GM12878 (cell line): ENCODE measurements around the gene ADD2. TPM values are rescaled to one million over a fixed set of nuclear protein-coding genes. Genes with fewer than 3 reads are reported as not detected.

Experiments
- ATAC-seq: fragments of 200-7000 bp; cut with Tn5 transposase; 3 replicates; pipeline ENCODE4 v1.9.1; 2020; ENCODE audit warnings: mild to moderate bottlenecking, moderate library complexity
- BruUV-seq: library from RNA; stranded (reverse); fragments of 400-500 nt; replicated peaks from 2 replicates; lab custom pipeline; 2021; lab: Mats Ljungman, UMichigan
- CTCF ChIA-PET: fragments of 300-600 bp; sonication (Branson Sonifier 250); formaldehyde crosslinking; extraction: SDS; loops from one replicate; lab custom pipeline; 2021; ENCODE audit warnings: inconsistent platforms; lab: Yijun Ruan, JAX
- POLR2A ChIA-PET: fragments of 350-600 bp; formaldehyde crosslinking; extraction: SDS; loops from one replicate; lab custom pipeline; 2021; ENCODE audit warnings: inconsistent platforms; lab: Charles Lee
- RAD21 ChIA-PET: fragments of 300-600 bp; sonication (Branson Sonifier 250); formaldehyde crosslinking; loops from one replicate; lab custom pipeline; 2023; ENCODE audit warnings: antibody characterized with exemption; ENCODE audit not compliant: unreplicated experiment; lab: Charles Lee
- SMC1A ChIA-PET: fragments of 300-600 bp; sonication (Branson Sonifier 250); formaldehyde crosslinking; loops from one replicate; lab custom pipeline; 2023; ENCODE audit not compliant: unreplicated experiment, uncharacterized antibody; lab: Charles Lee
- DNase-seq: peaks from one replicate; pipeline ENCODE4 v3.0.0-alpha.2; 2011; ENCODE audit warnings: low read depth, low spot score
- FAIRE-seq: peaks from 3 replicates; lab custom pipeline; 2011; peaks lifted over from hg19 to GRCh38; lab: Jason Lieb, UNC
- H2AFZ ChIP-seq: 2 replicates; pipeline ENCODE4 v1.6.0; 2011; ENCODE audit warnings: low read depth, low read length, control low read depth; ENCODE audit not compliant: control insufficient read depth
- H3K27ac ChIP-seq: 2 replicates; pipeline ENCODE4 v1.5.1; 2011; ENCODE audit warnings: control low read depth; ENCODE audit not compliant: control insufficient read depth, insufficient read depth
- H3K27me3 ChIP-seq, 2 experiments: replicated peaks in 1 of 2; 2 replicates each; pipeline versions ENCODE4 v1.6.0 to v1.6.1; 2011; ENCODE audit warnings: low read length in 1 of 2; ENCODE audit not compliant: control insufficient read depth in 2 of 2, insufficient read depth in 2 of 2
- H3K36me3 ChIP-seq, 2 experiments: 2 replicates each; pipeline ENCODE4 v1.5.1; 2011; ENCODE audit warnings: low read length in 1 of 2; ENCODE audit not compliant: control insufficient read depth in 2 of 2, insufficient read depth in 2 of 2
- H3K4me1 ChIP-seq: 2 replicates; pipeline ENCODE4 v1.6.1; 2011; ENCODE audit warnings: mild to moderate bottlenecking, low read length, moderate library complexity, mixed read lengths; ENCODE audit not compliant: control insufficient read depth, insufficient read depth
- H3K4me2 ChIP-seq: 2 replicates; pipeline ENCODE4 v1.6.0; 2011; ENCODE audit warnings: control low read depth; ENCODE audit not compliant: control insufficient read depth, insufficient read depth
- H3K4me3 ChIP-seq: fragments of 200-600 bp; sonication (generic); 2 replicates; pipeline ENCODE4 v1.5.1; 2016
- H3K79me2 ChIP-seq: 2 replicates; pipeline ENCODE4 v1.6.0; 2011; ENCODE audit warnings: low read length; ENCODE audit not compliant: control insufficient read depth, insufficient read depth
- H3K9ac ChIP-seq: 2 replicates; pipeline ENCODE4 v1.8.0; 2011; ENCODE audit warnings: low read length, control low read depth, mixed read lengths; ENCODE audit not compliant: control insufficient read depth, insufficient read depth
- H3K9me3 ChIP-seq: replicated peaks from 3 replicates; pipeline ENCODE4 v1.5.1; 2011; ENCODE audit warnings: mild to moderate bottlenecking, low read length; ENCODE audit not compliant: control insufficient read depth, insufficient read depth
- H4K20me1 ChIP-seq: 2 replicates; pipeline ENCODE4 v1.6.0; 2011; ENCODE audit not compliant: control insufficient read depth, insufficient read depth
- ATF7 ChIP-seq: fragments of 450-650 bp; IDR thresholded peaks from 2 replicates; pipeline ENCODE4 v1.6.1; 2016; ENCODE audit warnings: low read depth, mild to moderate bottlenecking
- BRCA1 ChIP-seq: IDR thresholded peaks from 2 replicates; pipeline ENCODE4 v1.6.1; 2011; ENCODE audit warnings: low read depth, low read length, improper control_type of control experiment
- EP300 ChIP-seq, 2 experiments: fragments of 150-350 bp in 1 of 2; IDR thresholded peaks; 2 replicates each; pipeline ENCODE4 v1.6.1; 2011 to 2012; ENCODE audit warnings: low read depth in 2 of 2, low read length in 2 of 2, borderline replicate concordance in 1 of 2, improper control_type of control experiment in 1 of 2, inconsistent platforms in 1 of 2; ENCODE audit not compliant: control insufficient read depth in 1 of 2
- FOS ChIP-seq: IDR thresholded peaks from 3 replicates; pipeline ENCODE4 v1.6.1; 2011; ENCODE audit warnings: borderline replicate concordance; ENCODE audit not compliant: insufficient read length; ENCODE audit errors: extremely low read depth
- JUND ChIP-seq: IDR thresholded peaks from 2 replicates; pipeline ENCODE4 v1.6.1; 2012; ENCODE audit warnings: low read depth, mild to moderate bottlenecking, low read length, improper control_type of control experiment, moderate library complexity
- KDM1A ChIP-seq: fragments of 200-600 bp; sonication (generic); IDR thresholded peaks from 2 replicates; pipeline ENCODE4 v1.6.1; 2016; ENCODE audit warnings: borderline replicate concordance
- MYB ChIP-seq: fragments of 150-350 bp; IDR thresholded peaks from 2 replicates; pipeline ENCODE4 v1.6.1; 2014; ENCODE audit warnings: mild to moderate bottlenecking, low read depth, low read length, borderline replicate concordance
- NFYA ChIP-seq: IDR thresholded peaks from 2 replicates; pipeline ENCODE4 v1.6.1; 2011; ENCODE audit warnings: low read depth, mild to moderate bottlenecking, low read length, improper control_type of control experiment, borderline replicate concordance
- POU2F2 ChIP-seq: IDR thresholded peaks from 3 replicates; pipeline ENCODE4 v1.6.1; 2011; ENCODE audit warnings: low read depth, mild to moderate bottlenecking, low read length, borderline replicate concordance
- SP1 ChIP-seq: IDR thresholded peaks from one replicate; pipeline ENCODE4 v1.6.1; 2011; ENCODE audit warnings: low read depth, low read length
- TCF12 ChIP-seq: IDR thresholded peaks from 2 replicates; pipeline ENCODE4 v1.6.1; 2011; ENCODE audit warnings: low read depth, mild to moderate bottlenecking, low read length
- WRNIP1 ChIP-seq: IDR thresholded peaks from 2 replicates; pipeline ENCODE4 v1.6.1; 2011; ENCODE audit warnings: low read depth, low read length, improper control_type of control experiment, borderline replicate concordance
- ZNF622 ChIP-seq: fragments of 450-650 bp; IDR thresholded peaks from 2 replicates; pipeline ENCODE4 v1.6.1; 2017; ENCODE audit warnings: mild to moderate bottlenecking, inconsistent platforms
- WGBS: methylation state at CpG from one replicate; pipeline ENCODE4 v1.1.6; 2016; ENCODE audit warnings: low lambda C conversion rate; ENCODE audit not compliant: insufficient replicate concordance, insufficient coverage; ENCODE audit errors: missing lambda C conversion rate; 5-methylcytosine and 5-hydroxymethylcytosine counted together
- in situ Hi-C: fragments of 300-500 bp; cut with MboI; formaldehyde crosslinking; loops from 9 replicates; pipeline ENCODE4 v1.14.3; 2018; ENCODE audit warnings: mixed read lengths
- intact Hi-C: fragments of 100-400 bp; cut with micrococcal nuclease; formaldehyde crosslinking; loops from one replicate; pipeline ENCODE4 v1.14.2; 2022; ENCODE audit not compliant: unreplicated experiment
- polyA plus RNA-seq, 11 experiments: library from polyadenylated mRNA; depleted of rRNA in 4 of 11; unstranded in 6 of 11; stranded (reverse) in 5 of 11; fragments of >200 nt; fragmentation: Nextera tagmentation in 4 of 11; fragmentation: Illumina TruSeq in 1 of 11; extraction: Ambion mirVana in 4 of 11; extraction: Trizol in 1 of 11; gene quantifications; 1 replicate in 1 of 11; 2 replicates in 10 of 11; pipeline versions ENCODE4 v1.2.1 to v1.2.3, GENCODE V29; 2011 to 2016; ENCODE audit warnings: inconsistent platforms in 2 of 11, missing spikeins in 2 of 11, low read depth in 1 of 11
- total RNA-seq, 4 experiments: library from RNA; depleted of rRNA in 3 of 4; stranded (reverse); fragments of >200 nt in 3 of 4; fragmentation: Illumina TruSeq in 1 of 4; extraction: Trizol in 1 of 4; gene quantifications; 2 replicates each; pipeline versions ENCODE4 v1.2.1 to v1.2.3, GENCODE V29; 2013 to 2021
- TF ChIP-seq, protein P1 (sequence below): fragments of 150-350 bp; IDR thresholded peaks from 2 replicates; pipeline ENCODE4 v1.6.1; 2014; ENCODE audit warnings: mild to moderate bottlenecking, low read depth, low read length

Gene ADD2
- total and polyA plus RNA-seq, 10 of the 15 experiments (the other 5 are each of a cell fraction or from before 2014, with no cell fraction given): 0.05 to 0.13 (median 0.08) TPM; not detected in 7

DNA sequence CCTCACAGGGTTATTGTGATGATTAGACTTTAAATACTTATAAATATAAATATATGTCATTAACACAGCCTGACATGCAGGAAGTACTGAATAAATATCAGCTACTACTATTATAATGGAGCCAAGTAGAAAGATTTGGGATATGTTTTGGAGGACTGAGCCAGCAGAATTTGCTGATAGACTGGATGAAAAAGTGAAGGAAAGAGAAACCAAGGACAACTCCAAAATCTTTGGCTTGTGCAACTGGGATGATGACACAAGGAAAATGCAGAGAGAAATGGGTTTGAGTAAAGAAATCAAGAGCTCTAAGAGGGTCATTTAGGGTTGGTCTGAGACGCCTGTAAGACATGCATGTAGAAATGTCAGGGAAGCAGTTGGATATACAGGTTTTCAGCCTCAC lies 15.6 kb downstream of the ADD2 start:
- WGBS: 18% methylated on average over 1 of the region's 1 CpG
- no peak overlapping the region for H3K27ac ChIP-seq
- ChIA-PET SMC1A (no interaction called here), RAD21 (no interaction called here), CTCF (no interaction called here), POLR2A (interaction anchor here (0.5 kb wide), 1 partner anchor 30 kb away, joined by 5 read pairs; no protein-coding TSS in a partner anchor)
- H3K36me3 ChIP-seq: no peaks in the 10 kb centered on the region
- FAIRE-seq (no peak), DNase-seq (no peak), ATAC-seq (no peak)
- H4K20me1 ChIP-seq: no peaks in the 10 kb centered on the region
- no peak for TF ChIP-seq NFYA
- no peak for TF ChIP-seq JUND
- TF ChIP-seq POU2F2: no peak
- no peak overlapping the region for H3K9ac ChIP-seq
- no TSS peak for BruUV-seq
- no peak overlapping the region for H3K4me3 ChIP-seq
- no peaks in the 10 kb centered on the region for H3K9me3 ChIP-seq
- no peak overlapping the region for H3K4me2 ChIP-seq
- H2AFZ ChIP-seq: no peak overlapping the region
- H3K79me2 ChIP-seq: no peaks in the 10 kb centered on the region
- intact Hi-C loops (no loop called here), in situ Hi-C loops (no loop called here)
- H3K4me1 ChIP-seq: no peaks in the 10 kb centered on the region
- no peaks in the 10 kb centered on the region for H3K27me3 ChIP-seq

DNA sequence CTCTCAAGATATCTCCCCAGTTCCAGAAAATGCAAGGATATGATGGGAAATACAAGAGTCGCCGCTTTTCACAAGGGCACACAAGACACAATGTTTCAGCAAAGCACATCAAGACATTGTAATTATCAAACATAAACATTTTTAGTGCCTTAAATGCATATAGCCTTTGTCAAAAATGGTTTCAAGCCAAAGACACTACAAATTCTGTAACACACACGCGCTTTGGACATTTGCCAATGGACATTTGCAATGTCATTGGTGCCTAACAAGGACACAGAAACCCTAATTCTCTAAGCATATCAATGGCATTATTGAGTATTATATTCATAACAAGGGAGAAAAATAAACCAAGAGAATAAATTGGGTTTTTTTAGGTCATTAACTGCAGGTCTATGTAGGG lies 16.1 kb downstream of the ADD2 start:
- H3K9ac ChIP-seq: no peak overlapping the region
- in situ Hi-C loops (no loop called here), intact Hi-C loops (no loop called here)
- WGBS: 63% methylated on average over 4 of the region's 4 CpGs
- RAD21 ChIA-PET: no interaction called here
- H3K27me3 ChIP-seq: no peaks in the 10 kb centered on the region
- DNase-seq (no peak), FAIRE-seq (no peak), ATAC-seq (no peak)
- no peaks in the 10 kb centered on the region for H4K20me1 ChIP-seq
- no peaks in the 10 kb centered on the region for H3K9me3 ChIP-seq
- SMC1A ChIA-PET: no interaction called here
- POLR2A ChIA-PET: no interaction called here
- H3K4me3 ChIP-seq: no peak overlapping the region
- no peak overlapping the region for H2AFZ ChIP-seq
- no peaks in the 10 kb centered on the region for H3K36me3 ChIP-seq
- BruUV-seq: no TSS peak
- no peak overlapping the region for H3K27ac ChIP-seq
- no peak overlapping the region for H3K4me2 ChIP-seq
- H3K79me2 ChIP-seq: no peaks in the 10 kb centered on the region
- no peaks in the 10 kb centered on the region for H3K4me1 ChIP-seq
- CTCF ChIA-PET: no interaction called here
- TF ChIP-seq JUND (no peak), ZNF622 (no peak), BRCA1 (no peak), TCF12 (no peak), WRNIP1 (no peak), ATF7 (no peak), EP300 (IDR thresholded peaks at IDR 0.05; ENCODE audit: borderline replicate concordance in 1 of 2, control insufficient read depth in 1 of 2, low read depth in 2 of 2, low read length in 2 of 2) (no peak), SP1 (no peak), MYB (no peak), FOS (no peak), KDM1A (no peak)
- TF ChIP-seq, protein P1, sequence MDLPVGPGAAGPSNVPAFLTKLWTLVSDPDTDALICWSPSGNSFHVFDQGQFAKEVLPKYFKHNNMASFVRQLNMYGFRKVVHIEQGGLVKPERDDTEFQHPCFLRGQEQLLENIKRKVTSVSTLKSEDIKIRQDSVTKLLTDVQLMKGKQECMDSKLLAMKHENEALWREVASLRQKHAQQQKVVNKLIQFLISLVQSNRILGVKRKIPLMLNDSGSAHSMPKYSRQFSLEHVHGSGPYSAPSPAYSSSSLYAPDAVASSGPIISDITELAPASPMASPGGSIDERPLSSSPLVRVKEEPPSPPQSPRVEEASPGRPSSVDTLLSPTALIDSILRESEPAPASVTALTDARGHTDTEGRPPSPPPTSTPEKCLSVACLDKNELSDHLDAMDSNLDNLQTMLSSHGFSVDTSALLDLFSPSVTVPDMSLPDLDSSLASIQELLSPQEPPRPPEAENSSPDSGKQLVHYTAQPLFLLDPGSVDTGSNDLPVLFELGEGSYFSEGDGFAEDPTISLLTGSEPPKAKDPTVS: no peak
